ENCODE results near the gene XRCC3. TPM values are rescaled to one million over a fixed set of nuclear protein-coding genes. Genes with fewer than 3 reads are reported as not detected.

Gene XRCC3
- total RNA-seq (2014; rRNA removed) (61.3 and 80.3 TPM in 2 replicates), Bru-seq, nascent RNA (percentile 57 among the genes with signal in this experiment), BruChase-seq, experiment 1, labeled RNA remaining after a 6-hour chase (percentile 58 among the genes with signal in this experiment), BruChase-seq, experiment 2, labeled RNA remaining after a 2-hour chase (percentile 43 among the genes with signal in this experiment)
- long read RNA-seq, transcript XRCC3-201 (9 exons, 2,563 nt) = major isoform, 9 of 29 reads
- long read RNA-seq, partial matches to known transcripts = 7 of 29 reads
- long read RNA-seq, other reads (novel, unspliced or antisense) = 10 of 29 reads

DNA sequence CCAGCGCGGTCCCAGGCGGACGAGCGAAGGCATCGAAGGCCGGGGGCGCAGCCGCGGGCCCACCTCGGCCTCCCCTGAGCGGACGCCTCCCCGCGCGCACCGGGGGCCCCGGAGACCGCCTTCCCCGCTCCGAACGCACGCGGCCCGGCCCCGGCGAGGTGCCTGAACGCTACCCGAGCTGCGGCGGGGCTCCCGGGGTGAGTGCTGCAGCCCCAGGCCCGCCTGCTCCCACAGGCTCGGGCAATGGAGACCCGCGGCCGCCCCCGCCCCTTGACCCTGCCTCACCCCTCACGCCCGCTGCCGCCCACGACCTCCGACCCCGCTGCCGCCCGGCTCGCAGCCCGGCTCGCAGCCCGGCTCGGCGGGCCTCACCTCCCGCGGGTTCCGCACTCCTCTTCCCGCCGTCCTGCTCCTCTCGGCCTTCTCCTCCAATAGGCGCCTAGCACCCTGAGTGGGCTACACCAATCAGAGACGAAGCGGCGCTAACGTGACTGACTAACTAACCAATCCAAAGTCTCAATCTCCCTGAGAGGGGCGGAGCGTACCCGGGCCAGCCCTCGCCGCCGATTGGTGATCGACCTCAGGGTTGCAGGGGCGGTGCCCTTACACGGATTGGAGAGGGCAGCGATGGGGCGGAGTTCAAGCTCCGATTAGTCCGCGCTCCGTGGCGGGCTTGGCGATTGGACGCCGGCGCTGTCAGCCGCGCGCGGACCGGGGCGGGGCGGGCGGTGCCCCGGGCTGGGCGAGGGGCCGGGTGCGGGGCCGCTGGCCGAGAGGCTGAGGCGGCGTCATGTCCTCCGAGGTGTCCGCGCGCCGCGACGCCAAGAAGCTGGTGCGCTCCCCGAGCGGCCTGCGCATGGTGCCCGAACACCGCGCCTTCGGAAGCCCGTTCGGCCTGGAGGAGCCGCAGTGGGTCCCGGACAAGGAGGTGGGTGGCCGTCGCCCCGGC, at the start of gene XRCC3, which contains the start of gene ZFYVE21:
Gene XRCC3 (minus strand): TSS at position 400 of the 949 bp plus-strand sequence. CDS start 4,364 bp downstream, outside the sequence.
Gene ZFYVE21 (plus strand): TSS at position 759 of the 949 bp plus-strand sequence. CDS start 32 bp downstream, at position 791.
- POLR2A ChIA-PET (ENCODE audit: unreplicated experiment) = interaction anchor here (0.6 kb wide), 1 partner anchor 64 kb away, joined by 3 read pairs; no protein-coding TSS in a partner anchor
- CTCF ChIA-PET = interaction anchor here (0.5 to 1.0 kb wide), 2 partner anchors 85 to 89 kb away, joined by 3 to 5 read pairs; no protein-coding TSS in a partner anchor
- peaks cover 51% of the 10 kb centered on the region for H3K4me1 ChIP-seq (ENCODE audit: insufficient read depth, low read length)

DNA sequence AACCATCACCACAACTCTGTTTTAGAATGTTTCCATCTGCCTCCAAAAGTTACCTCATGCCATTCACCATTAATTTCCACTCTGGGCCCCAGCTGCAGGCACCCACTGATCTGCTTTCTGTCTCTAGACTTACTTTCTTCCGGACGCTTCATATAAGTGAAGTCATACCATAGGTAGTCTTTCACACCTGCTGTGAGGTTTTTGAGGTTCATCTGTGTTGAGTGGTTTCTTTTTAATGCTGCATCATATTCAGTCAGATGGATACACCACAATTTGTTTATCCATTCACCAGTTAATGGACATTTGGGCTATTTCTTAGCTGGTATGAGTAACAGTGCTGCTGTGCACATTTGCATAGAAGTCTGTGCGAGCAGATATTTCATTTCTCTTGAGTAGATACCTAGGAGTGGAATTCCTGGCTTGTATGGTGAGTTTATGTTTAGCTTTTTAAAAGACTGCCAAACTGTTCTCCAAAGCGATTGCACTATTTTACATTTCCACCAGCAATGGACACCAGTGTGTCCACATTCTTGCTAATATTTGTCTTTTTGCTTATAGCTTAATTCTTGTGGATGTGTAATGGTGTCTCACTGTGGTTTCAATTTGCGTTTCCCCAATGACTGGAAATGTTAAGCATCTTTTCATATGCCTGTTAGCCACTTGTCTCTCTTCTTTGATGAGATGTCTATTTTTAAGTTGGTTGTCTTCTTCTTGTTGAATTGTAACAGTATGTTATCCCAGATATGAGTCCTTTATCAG, 48.7 kb upstream of the XRCC3 start:
- DNase-seq (no peak), ATAC-seq (no peak)
- CTCF ChIA-PET = no interaction called here
- Histone ChIP-seq H3K27ac (ENCODE audit: low read length) (no peak overlapping the region), H3K27me3 (ENCODE audit: low read length) (no peaks in the 10 kb centered on the region), H3K79me2 (ENCODE audit: low read length) (no peaks in the 10 kb centered on the region), H4K20me1 (ENCODE audit: low read length) (no peaks in the 10 kb centered on the region), H3K9ac (ENCODE audit: low read length) (no peak overlapping the region), H3K4me1 (ENCODE audit: insufficient read depth, low read length) (peaks cover 4% of the 10 kb centered on the region; the same call in 1 of the 2 replicates), H3K9me2 (replicated peaks; ENCODE audit: low read length) (no peaks in the 10 kb centered on the region), H3K4me2 (ENCODE audit: low read length) (no peak overlapping the region), H3K36me3 (ENCODE audit: low read depth, low read length) (peaks cover 7% of the 10 kb centered on the region; the same call in 1 of the 2 replicates), H3K4me3 (ENCODE audit: low read length) (no peak overlapping the region), H2AFZ (ENCODE audit: low read length) (no peak overlapping the region), H3F3A (ENCODE audit: low read length, unreplicated experiment) (no peaks in the 10 kb centered on the region), H3K9me3 (ENCODE audit: low read length) (no peaks in the 10 kb centered on the region)
- intact Hi-C loops (cut with micrococcal nuclease) = no loop called here
- POLR2A ChIA-PET (ENCODE audit: unreplicated experiment) = interaction anchor here (0.6 kb wide), 1 partner anchor 42 kb away, joined by 17 read pairs; no protein-coding TSS in a partner anchor
- TF ChIP-seq EZH2 (IDR thresholded peaks at IDR 0.05; ENCODE audit: low read length, unreplicated experiment) (no peak), EZH2phosphoT487 (IDR thresholded peaks at IDR 0.05; ENCODE audit: borderline replicate concordance, low read length) (no peak)
- TF ChIP-seq, protein P1, sequence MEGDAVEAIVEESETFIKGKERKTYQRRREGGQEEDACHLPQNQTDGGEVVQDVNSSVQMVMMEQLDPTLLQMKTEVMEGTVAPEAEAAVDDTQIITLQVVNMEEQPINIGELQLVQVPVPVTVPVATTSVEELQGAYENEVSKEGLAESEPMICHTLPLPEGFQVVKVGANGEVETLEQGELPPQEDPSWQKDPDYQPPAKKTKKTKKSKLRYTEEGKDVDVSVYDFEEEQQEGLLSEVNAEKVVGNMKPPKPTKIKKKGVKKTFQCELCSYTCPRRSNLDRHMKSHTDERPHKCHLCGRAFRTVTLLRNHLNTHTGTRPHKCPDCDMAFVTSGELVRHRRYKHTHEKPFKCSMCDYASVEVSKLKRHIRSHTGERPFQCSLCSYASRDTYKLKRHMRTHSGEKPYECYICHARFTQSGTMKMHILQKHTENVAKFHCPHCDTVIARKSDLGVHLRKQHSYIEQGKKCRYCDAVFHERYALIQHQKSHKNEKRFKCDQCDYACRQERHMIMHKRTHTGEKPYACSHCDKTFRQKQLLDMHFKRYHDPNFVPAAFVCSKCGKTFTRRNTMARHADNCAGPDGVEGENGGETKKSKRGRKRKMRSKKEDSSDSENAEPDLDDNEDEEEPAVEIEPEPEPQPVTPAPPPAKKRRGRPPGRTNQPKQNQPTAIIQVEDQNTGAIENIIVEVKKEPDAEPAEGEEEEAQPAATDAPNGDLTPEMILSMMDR (conservative IDR thresholded peaks at IDR 0.05; ENCODE audit: low read depth, low read length) = no peak
- no TSS peak for BruUV-seq (replicated peaks)

More for the DNA sequence above, at the start of gene XRCC3, which contains the start of gene ZFYVE21:
- DNase-seq (peak; percentile 99), ATAC-seq (peak; percentile 77)
- H3K27me3 ChIP-seq (ENCODE audit: low read length) = no peaks in the 10 kb centered on the region
- H3K9ac ChIP-seq (ENCODE audit: low read length) = peak within 1 kb of the TSS; percentile 97
- H3F3A ChIP-seq (ENCODE audit: low read length, unreplicated experiment) = no peaks in the 10 kb centered on the region
- no peaks in the 10 kb centered on the region for H4K20me1 ChIP-seq (ENCODE audit: low read length)
- no peaks in the 10 kb centered on the region for H3K36me3 ChIP-seq (ENCODE audit: low read depth, low read length)
- H3K4me2 ChIP-seq (ENCODE audit: low read length) = peak within 1 kb of the TSS; percentile 99
- peaks cover 72% of the 10 kb centered on the region for H3K79me2 ChIP-seq (ENCODE audit: low read length)
- intact Hi-C loops (cut with micrococcal nuclease) = loop anchor here (10.0 kb wide), 1 partner anchor 141 kb away; no protein-coding TSS in a partner anchor
- H3K9me3 ChIP-seq (ENCODE audit: low read length) = no peaks in the 10 kb centered on the region
- BruUV-seq (replicated peaks) = no TSS peak
- H2AFZ ChIP-seq (ENCODE audit: low read length) = peak within 1 kb of the TSS; percentile 51
- peak within 1 kb of the TSS; percentile 87 for H3K4me3 ChIP-seq (ENCODE audit: low read length)
- H3K27ac ChIP-seq (ENCODE audit: low read length) = peak within 1 kb of the TSS; percentile 29
- no peaks in the 10 kb centered on the region for H3K9me2 ChIP-seq (replicated peaks; ENCODE audit: low read length)
- TF ChIP-seq, protein P1 (conservative IDR thresholded peaks at IDR 0.05; ENCODE audit: low read depth, low read length) = no peak
- TF ChIP-seq EZH2 (IDR thresholded peaks at IDR 0.05; ENCODE audit: low read length, unreplicated experiment) (no peak), EZH2phosphoT487 (IDR thresholded peaks at IDR 0.05; ENCODE audit: borderline replicate concordance, low read length) (no peak)
